Coronary artery (tissue), 2 donors: ENCODE data around the gene RPS2.
"Not testable (repeated sequence)": the region's sequence is repeated elsewhere in the genome, so short reads cannot be mapped to it uniquely, and the experiment has no call there.

Experiments used
- DNase-seq: peaks from one replicate; pipeline ENCODE4 v3.0.0-alpha.2; 2017; ENCODE audit warnings: low spot score
- H3K27ac ChIP-seq, 2 donors: fragments of 200-600 bp; sonication (generic); one replicate each; pipeline ENCODE4 v1.5.1; 2016 to 2019
- H3K4me3 ChIP-seq: fragments of 200-600 bp; sonication (generic); 2 replicates; pipeline ENCODE4 v1.5.1; 2016; ENCODE audit warnings: mild to moderate bottlenecking, moderate library complexity
- TF ChIP-seq, protein P1 (sequence below): fragments of 200-600 bp; sonication (generic); IDR thresholded peaks from one replicate; pipeline ENCODE4 v1.5.1; 2019; ENCODE audit warnings: antibody characterized with exemption

Gene RPS2

DNA sequence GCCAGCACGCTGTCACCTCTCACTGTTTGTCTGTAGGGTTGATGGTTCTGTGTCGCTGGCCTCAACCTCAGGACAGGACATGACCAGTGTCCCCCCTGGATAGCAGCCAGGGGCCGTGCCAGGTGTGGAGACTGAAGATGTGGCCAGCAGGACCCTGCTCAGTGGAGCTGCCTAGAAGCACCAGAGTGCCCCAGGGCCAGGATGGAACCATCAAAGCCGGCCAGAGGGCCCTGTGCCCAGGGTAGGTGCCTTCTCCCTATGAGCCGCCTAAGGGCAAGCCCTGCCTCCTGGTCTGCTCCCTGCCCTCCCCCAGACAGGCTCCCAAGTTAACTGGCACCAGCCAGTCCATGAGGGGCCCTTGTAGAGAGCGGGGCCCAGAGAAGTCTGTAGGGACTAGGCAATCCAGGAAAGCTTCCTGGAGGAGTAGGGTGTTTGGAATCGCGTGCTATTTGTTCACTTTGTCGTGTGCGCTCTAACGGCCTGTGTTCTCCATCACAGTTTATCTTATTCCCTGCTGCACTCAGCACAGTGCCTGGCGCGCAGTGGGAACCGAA, 5.8 kb downstream of the RPS2 start:
- peak overlapping the region in 1 of 2 donors; percentile 90 for H3K27ac ChIP-seq
- no peak for DNase-seq
- H3K4me3 ChIP-seq, result peak overlapping the region; percentile 93

DNA sequence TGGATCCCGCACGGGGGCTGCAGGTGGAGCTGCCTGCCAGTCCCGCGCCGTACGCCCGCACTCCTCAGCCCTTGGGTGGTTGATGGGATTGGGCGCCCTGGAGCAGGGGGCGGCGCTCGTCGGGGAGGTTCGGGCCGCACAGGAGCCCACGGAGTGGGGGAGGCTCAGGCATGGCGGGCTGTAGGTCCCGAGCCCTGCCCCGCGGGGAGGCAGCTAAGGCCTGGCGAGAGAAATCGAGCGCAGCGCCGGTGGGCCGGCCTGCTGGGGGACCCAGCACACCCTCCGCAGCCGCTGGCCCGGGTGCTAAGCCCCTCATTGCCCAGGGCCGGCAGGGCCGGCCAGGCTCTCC, 6.5 kb downstream of the RPS2 start:
- DNase-seq, H3K27ac ChIP-seq, H3K4me3 ChIP-seq: not testable (repeated sequence)

More for the DNA sequence above, 5.8 kb downstream of the RPS2 start:
- TF ChIP-seq, protein P1, sequence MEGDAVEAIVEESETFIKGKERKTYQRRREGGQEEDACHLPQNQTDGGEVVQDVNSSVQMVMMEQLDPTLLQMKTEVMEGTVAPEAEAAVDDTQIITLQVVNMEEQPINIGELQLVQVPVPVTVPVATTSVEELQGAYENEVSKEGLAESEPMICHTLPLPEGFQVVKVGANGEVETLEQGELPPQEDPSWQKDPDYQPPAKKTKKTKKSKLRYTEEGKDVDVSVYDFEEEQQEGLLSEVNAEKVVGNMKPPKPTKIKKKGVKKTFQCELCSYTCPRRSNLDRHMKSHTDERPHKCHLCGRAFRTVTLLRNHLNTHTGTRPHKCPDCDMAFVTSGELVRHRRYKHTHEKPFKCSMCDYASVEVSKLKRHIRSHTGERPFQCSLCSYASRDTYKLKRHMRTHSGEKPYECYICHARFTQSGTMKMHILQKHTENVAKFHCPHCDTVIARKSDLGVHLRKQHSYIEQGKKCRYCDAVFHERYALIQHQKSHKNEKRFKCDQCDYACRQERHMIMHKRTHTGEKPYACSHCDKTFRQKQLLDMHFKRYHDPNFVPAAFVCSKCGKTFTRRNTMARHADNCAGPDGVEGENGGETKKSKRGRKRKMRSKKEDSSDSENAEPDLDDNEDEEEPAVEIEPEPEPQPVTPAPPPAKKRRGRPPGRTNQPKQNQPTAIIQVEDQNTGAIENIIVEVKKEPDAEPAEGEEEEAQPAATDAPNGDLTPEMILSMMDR, result no peak

DNA sequence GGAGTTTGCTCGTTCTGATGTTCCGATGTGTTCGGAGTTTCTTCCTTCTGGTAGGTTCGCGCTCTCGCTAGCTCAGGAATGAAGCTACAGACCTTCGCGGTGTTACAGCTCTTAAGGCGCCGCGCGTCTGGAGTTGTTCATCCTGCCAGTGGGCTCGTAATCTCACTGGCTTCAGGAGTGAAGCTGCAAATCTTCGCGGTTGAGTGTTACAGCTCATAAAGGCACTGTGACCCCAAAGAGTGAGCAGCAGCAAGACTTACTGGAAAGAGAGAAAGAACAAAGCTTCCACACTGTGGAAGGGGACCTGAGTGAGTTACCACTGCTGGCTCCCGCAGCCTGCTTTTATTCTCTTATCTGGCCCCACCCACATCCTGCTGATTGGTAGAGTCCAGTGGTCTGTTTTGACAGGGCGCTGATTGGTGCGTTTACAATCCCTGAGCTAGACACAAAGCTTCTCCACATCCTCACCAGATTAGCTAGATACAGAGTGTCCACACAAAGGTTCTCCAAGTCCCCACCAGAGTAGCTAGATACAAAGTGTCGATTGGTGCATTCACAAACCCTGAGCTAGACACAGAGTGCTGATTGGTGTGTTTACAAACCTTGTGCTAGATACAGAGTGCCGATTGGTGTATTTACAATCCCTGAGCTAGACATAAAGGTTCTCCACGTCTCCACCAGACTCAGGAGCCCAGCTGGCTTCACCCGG, 7.0 kb downstream of the RPS2 start:
- not testable (repeated sequence) for H3K4me3 ChIP-seq, DNase-seq, H3K27ac ChIP-seq

DNA sequence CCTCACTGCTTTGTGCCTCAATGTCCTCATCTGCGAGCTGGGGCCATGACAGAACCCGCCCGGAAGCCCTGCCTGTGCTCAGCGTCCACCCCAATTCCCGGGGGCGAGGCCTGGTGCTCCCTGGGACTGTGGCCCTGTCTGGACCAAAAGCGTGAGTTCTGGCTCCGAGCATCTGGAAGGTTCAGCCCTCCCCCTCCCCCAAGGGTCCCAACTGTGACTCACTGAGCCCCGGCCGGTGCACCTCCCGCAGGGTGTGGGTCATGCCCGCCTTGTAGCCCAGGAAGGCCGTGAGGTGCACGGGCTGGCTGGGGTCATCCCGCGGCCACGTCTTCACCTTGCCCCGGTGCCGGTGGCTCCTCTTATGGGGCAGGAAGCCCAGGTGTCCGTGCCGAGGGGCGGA, 10.9 kb downstream of the RPS2 start:
- no peak overlapping the region for H3K27ac ChIP-seq
- TF ChIP-seq, protein P1, result no peak
- no peak for DNase-seq
- H3K4me3 ChIP-seq, result no peak overlapping the region

DNA sequence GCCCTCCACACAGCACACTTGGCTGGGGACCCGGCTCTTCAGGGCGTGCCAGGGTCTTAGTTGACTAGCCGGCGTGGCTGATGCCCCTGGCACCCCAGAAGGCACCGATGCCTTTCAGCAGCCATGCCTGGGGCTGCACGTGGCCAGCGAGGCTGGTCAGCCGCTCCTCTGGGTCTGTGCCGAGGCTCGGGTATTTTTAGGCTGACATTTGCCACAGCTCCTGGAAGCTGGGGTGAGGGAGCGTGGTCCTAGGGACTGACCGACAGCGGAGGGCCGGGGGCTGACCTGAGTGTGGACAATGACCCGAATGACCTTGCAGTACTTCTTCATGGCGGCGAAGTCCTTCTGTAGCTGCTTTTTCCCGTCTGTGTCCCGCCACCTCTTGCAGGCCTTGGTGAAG, 14.1 kb downstream of the RPS2 start:
- TF ChIP-seq, protein P1, result no peak
- no peak overlapping the region for H3K27ac ChIP-seq
- H3K4me3 ChIP-seq, result no peak overlapping the region
- DNase-seq, result no peak

DNA sequence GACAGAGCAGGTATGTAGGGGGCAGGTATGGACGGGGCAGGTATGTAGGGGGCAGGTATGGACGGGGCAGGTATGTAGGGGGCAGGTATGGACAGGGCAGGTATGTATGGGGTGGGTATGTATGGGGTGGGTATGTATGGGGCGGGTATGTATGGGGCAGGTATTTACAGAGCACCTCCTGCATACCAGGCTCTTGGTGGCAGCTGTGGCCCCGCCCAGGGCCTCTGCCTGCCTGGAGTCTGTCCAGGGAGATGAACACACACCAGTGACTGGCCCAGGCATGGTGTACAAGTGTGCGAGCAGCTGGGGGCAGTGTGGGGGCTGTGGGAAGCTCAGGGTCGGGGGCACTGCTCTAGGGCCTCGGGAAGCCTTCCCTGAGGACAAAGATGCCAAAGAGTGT, 14.6 kb downstream of the RPS2 start:
- DNase-seq, result no peak
- Histone ChIP-seq H3K4me3 (no peak overlapping the region), H3K27ac (no peak overlapping the region)
- TF ChIP-seq, protein P1, result no peak

DNA sequence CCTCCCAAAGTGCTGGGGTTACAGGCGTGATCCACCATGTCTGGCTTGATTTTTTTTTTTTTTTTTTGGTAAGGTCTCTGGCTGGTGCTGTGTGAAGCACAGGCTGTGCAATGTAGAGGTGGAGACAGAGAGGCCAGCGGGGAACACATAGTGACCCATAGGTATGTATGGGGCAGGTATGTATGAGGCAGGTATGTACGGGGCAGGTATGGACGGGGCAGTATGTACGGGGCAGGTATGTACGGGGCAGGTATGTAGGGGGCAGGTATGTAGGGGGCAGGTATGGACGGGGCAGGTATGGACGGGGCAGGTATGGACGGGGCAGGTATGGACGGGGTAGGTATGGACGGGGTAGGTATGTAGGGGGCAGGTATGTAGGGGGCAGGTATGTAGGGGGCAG, 15.1 kb downstream of the RPS2 start:
- TF ChIP-seq, protein P1, result no peak
- DNase-seq, result no peak
- Histone ChIP-seq H3K27ac (no peak overlapping the region), H3K4me3 (no peak overlapping the region)

DNA sequence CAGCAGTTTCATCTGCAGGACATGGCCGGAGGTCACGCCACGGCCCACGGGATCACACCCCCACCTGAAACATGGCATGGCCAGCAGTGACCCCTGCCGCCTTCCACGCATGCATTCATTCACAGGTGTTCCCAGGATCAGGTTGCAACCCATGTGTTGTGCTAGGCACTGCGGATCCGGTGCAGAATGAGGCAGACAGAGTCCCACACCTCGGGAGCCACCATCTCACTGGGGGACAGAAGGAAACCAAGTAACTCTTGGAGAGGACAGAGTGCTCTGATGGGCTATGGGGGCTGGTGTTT, 17.3 kb downstream of the RPS2 start:
- no peak for DNase-seq
- Histone ChIP-seq H3K27ac (no peak overlapping the region), H3K4me3 (no peak overlapping the region)
- TF ChIP-seq, protein P1, result no peak
